Hematopoietic multipotent progenitor cell (in vitro differentiated cells): ENCODE measurements around the gene TSTD2. TPM values are rescaled to one million over a fixed set of nuclear protein-coding genes. Genes with fewer than 3 reads are reported as not detected.

ENCODE experiments used
- DNase-seq, 3 donors: peaks; one replicate each; pipeline ENCODE4 v3.0.0-alpha.2; 2011 to 2015; ENCODE audit warnings: low read depth in 2 of 3, low spot score in 2 of 3
- total RNA-seq: library from RNA; depleted of rRNA; stranded (reverse); fragments of >200 nt; gene quantifications from one replicate; pipeline ENCODE4 v1.2.3, GENCODE V29; 2012

Gene TSTD2
- total RNA-seq: 15.1 TPM

- peak; percentile 91 to 99 (median 99) for DNase-seq
These were observed at the start of gene TSTD2, which contains the start of gene NCBP1 for GRCh38 chr9:97632985-97633858. TSS of gene TSTD2 (minus strand) at chr9:97633368. CDS start at chr9:97627562, 5,806 bp downstream. TSS of gene NCBP1 (plus strand) at chr9:97633821. CDS start at chr9:97633882, 61 bp downstream.

GRCh38 chr9:97682242-97682641, 49.1 kb upstream of the TSTD2 start:
- no peak for DNase-seq

GRCh38 chr9:97675655-97676054, 42.5 kb upstream of the TSTD2 start:
- no peak for DNase-seq

GRCh38 chr9:97673922-97674321, 40.8 kb upstream of the TSTD2 start:
- DNase-seq: no peak

GRCh38 chr9:97672403-97672802, 39.2 kb upstream of the TSTD2 start:
- DNase-seq: no peak

- no peak for DNase-seq
These were observed 37.4 kb upstream of the TSTD2 start for GRCh38 chr9:97670586-97670985.

GRCh38 chr9:97668485-97668884, 35.3 kb upstream of the TSTD2 start:
- DNase-seq: no peak

GRCh38 chr9:97666907-97667686, 33.9 kb upstream of the TSTD2 start:
- no peak for DNase-seq

GRCh38 chr9:97665742-97666141, 32.6 kb upstream of the TSTD2 start:
- no peak for DNase-seq

GRCh38 chr9:97660847-97661246, 27.7 kb upstream of the TSTD2 start:
- DNase-seq: no peak

- DNase-seq: peak in 2 of 3 donors; percentile 15 to 46
These were observed 27.2 kb upstream of the TSTD2 start for GRCh38 chr9:97660340-97660739.

- no peak for DNase-seq
These were observed 26.6 kb upstream of the TSTD2 start for GRCh38 chr9:97659771-97660170.

- no peak for DNase-seq
These were observed 25.5 kb upstream of the TSTD2 start for GRCh38 chr9:97658707-97659106.

- DNase-seq: no peak
These were observed 18.5 kb upstream of the TSTD2 start for GRCh38 chr9:97651646-97652045.

GRCh38 chr9:97647996-97648395, 14.8 kb upstream of the TSTD2 start:
- DNase-seq: no peak

GRCh38 chr9:97645720-97646119, 12.6 kb upstream of the TSTD2 start:
- DNase-seq: no peak

- no peak for DNase-seq
These were observed 7.2 kb upstream of the TSTD2 start for GRCh38 chr9:97640325-97640724.

GRCh38 chr9:97638666-97639065, 5.5 kb upstream of the TSTD2 start:
- DNase-seq: peak in 2 of 3 donors; percentile 14 to 37

- no peak for DNase-seq
These were observed 3.7 kb upstream of the TSTD2 start for GRCh38 chr9:97636903-97637302.

GRCh38 chr9:97635026-97635425, 1.9 kb upstream of the TSTD2 start:
- DNase-seq: no peak

GRCh38 chr9:97633859-97634490, 807 bp upstream of the TSTD2 start:
- peak in 2 of 3 donors; percentile 7 to 15 for DNase-seq
